Kidney capillary endothelial cell (primary cell): ENCODE measurements around the gene TNFAIP1.
"Not testable (repeated sequence)": the region's sequence is repeated elsewhere in the genome, so short reads cannot be mapped to it uniquely, and the experiment has no call there.

Experiments
- DNase-seq: peaks from one replicate; pipeline ENCODE4 v3.0.0-alpha.2; 2018; ENCODE audit warnings: low spot score

The TNFAIP1 gene

GRCh38 chr17:28324781-28325180 lies 10.8 kb upstream of the TNFAIP1 start:
- DNase-seq, result no peak

GRCh38 chr17:28325211-28325610 lies 10.3 kb upstream of the TNFAIP1 start:
- DNase-seq, result no peak

- DNase-seq, result no peak
Measured at GRCh38 chr17:28326114-28326513, 9.4 kb upstream of the TNFAIP1 start.

- no peak for DNase-seq
Measured at GRCh38 chr17:28327031-28327607, 8.4 kb upstream of the TNFAIP1 start.

GRCh38 chr17:28327709-28328108 lies 7.9 kb upstream of the TNFAIP1 start:
- DNase-seq, result no peak

GRCh38 chr17:28328325-28328724 lies 7.2 kb upstream of the TNFAIP1 start:
- DNase-seq, result no peak

GRCh38 chr17:28330671-28331070 lies 4.9 kb upstream of the TNFAIP1 start:
- no peak for DNase-seq

GRCh38 chr17:28331891-28332420 lies 3.6 kb upstream of the TNFAIP1 start:
- no peak for DNase-seq

- no peak for DNase-seq
Measured at GRCh38 chr17:28333083-28333746, 2.3 kb upstream of the TNFAIP1 start.

GRCh38 chr17:28334171-28334570 lies 1.4 kb upstream of the TNFAIP1 start:
- no peak for DNase-seq

- DNase-seq, result no peak
Measured at GRCh38 chr17:28334666-28335200, 828 bp upstream of the TNFAIP1 start.

- DNase-seq, result peak; percentile 81
Measured at GRCh38 chr17:28335959-28336871, 654 bp downstream of the TNFAIP1 start.

- DNase-seq, result peak; percentile 83
Measured at GRCh38 chr17:28338056-28338768, 2.7 kb downstream of the TNFAIP1 start.

- not testable (repeated sequence) for DNase-seq
Measured at GRCh38 chr17:28338769-28339212, 3.2 kb downstream of the TNFAIP1 start.

GRCh38 chr17:28339431-28339830 lies 3.9 kb downstream of the TNFAIP1 start:
- no peak for DNase-seq

GRCh38 chr17:28340374-28340773 lies 4.8 kb downstream of the TNFAIP1 start:
- no peak for DNase-seq

- no peak for DNase-seq
Measured at GRCh38 chr17:28341516-28341915, 6.0 kb downstream of the TNFAIP1 start.

- DNase-seq, result no peak
Measured at GRCh38 chr17:28342313-28342712, 6.8 kb downstream of the TNFAIP1 start.

- no peak for DNase-seq
Measured at GRCh38 chr17:28343491-28343932, 8.0 kb downstream of the TNFAIP1 start.

- no peak for DNase-seq
Measured at GRCh38 chr17:28344011-28344410, 8.4 kb downstream of the TNFAIP1 start.

- DNase-seq, result no peak
Measured at GRCh38 chr17:28344435-28344901, 8.9 kb downstream of the TNFAIP1 start.
